ENCODE results near the gene CTDSPL.

The CTDSPL gene

GRCh38 chr3:37918627-37919026, 56.9 kb downstream of the CTDSPL start:
- no peak for DNase-seq

- no peak for DNase-seq
Measured at GRCh38 chr3:37920156-37920699, 58.5 kb downstream of the CTDSPL start.

DNA sequence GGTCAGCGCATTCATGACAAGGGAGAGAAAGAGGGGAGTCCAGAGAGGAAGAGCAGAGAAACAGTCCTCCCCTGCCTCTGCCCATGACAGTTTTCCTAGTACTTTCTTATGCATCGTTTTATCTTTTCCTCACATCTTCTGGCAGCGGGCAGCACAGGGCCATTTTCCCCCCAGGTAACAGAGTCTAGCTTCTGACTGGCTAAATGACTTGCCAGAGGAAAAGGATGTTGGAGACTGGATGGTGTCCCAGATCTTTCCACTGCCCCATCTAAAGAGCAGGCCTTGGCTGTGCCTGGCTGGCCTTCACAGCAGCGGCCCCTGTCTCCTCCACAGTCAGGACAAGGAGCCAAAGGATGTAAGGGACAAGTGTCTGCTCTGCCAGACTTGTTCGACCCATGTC, 59.3 kb downstream of the CTDSPL start:
- no peak for DNase-seq

DNA sequence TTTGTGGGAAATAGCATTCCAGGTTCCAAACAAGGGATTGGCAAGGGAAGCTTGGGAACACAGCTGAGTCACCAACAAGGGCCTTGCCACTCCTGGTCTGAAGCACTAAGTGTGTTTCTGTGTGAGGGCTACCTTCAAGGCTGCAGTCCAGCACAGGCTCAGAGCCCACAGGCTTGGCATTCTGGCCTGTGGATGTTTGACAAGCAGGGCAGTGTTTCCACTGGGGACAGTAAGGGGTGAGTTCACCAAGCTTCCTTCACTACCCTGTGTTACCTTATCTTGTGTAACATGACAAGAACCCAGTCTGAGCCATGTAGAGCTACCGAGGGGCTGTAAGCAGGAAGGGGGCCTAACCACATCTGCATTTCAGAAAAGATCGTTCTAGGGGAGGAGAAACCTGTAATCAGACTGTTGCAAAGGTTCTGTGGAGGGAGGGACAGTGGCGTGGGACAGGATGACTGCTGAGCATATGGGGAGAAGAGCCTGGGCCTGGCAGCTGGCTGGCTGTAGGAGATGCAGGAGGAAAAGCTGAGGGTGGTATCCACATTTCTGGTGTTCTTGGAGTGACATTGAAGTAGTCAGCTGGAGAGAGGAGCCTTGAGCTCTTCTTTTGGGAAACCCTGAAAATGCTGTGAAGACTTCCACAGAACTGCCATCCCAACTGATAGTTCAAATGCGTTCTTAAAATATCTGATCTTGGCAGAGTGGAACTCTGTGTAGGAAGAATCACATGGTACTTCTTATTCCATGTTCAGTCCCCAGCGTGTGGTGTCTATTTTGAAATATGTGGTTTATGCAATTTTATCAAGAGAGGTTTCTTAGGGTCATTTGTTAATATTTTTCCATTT, 61.3 kb downstream of the CTDSPL start:
- no peak for DNase-seq

GRCh38 chr3:37923569-37924040, 61.9 kb downstream of the CTDSPL start:
- DNase-seq = no peak

DNA sequence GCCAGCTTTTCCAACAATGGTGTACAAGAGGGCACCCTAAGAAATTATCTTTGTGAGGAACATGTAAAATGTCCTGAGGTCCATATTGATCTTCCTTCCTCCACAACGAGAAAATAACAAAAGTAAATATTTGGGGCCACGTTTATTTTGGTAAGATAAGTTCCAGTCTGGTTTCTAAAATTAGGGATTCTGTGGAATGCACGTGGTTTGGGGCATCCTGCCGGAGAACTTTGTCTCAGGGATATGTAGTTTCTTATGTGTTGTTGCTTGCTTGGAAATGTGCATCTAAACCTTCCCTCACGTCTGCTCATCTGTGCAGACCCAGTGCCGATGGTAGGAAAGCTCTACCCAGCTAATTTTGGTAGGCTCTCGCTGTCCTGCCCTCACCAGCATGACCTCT, 62.8 kb downstream of the CTDSPL start:
- no peak for DNase-seq

DNA sequence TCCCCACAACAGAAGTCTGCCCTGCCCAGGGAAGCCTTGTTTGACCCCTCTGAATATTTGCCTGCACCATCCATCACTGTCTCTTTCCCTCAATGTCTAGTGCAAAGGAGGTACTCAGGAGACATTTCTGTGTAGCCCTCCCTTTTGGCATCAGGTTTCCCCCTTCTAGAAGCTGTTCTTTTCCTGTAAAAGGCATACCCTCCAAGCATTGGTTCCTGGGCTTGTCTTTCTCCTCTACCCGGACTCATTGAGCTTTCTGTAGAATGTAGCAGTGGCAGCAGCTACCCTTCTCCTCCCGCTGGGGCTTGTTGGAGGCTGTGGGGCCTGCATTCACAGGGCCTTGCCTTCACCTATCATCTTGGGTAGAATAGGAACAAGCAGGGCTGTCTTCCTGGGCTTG, 63.5 kb downstream of the CTDSPL start:
- no peak for DNase-seq

GRCh38 chr3:37926611-37927010, 64.9 kb downstream of the CTDSPL start:
- DNase-seq = no peak

GRCh38 chr3:37930495-37930894, 68.8 kb downstream of the CTDSPL start:
- DNase-seq = no peak

DNA sequence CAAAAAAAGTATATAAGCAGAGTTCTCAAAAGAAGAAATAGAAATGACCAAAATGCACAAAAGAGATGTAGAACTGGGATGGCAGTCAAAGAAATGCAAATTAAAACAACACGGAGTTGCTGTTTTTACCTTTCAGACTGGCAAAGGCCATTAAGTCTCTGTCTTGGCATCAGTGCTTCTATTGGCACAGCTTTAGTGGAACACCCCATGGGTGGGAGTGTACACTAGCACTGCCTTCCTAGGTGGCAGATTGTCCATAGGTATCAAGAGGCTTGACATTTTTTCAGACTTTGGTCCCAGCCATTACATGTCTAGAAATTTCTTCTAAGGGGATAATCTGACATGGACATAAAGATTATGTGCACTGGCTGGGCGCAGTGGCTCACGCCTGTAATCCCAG, 70.8 kb downstream of the CTDSPL start:
- DNase-seq = no peak

DNA sequence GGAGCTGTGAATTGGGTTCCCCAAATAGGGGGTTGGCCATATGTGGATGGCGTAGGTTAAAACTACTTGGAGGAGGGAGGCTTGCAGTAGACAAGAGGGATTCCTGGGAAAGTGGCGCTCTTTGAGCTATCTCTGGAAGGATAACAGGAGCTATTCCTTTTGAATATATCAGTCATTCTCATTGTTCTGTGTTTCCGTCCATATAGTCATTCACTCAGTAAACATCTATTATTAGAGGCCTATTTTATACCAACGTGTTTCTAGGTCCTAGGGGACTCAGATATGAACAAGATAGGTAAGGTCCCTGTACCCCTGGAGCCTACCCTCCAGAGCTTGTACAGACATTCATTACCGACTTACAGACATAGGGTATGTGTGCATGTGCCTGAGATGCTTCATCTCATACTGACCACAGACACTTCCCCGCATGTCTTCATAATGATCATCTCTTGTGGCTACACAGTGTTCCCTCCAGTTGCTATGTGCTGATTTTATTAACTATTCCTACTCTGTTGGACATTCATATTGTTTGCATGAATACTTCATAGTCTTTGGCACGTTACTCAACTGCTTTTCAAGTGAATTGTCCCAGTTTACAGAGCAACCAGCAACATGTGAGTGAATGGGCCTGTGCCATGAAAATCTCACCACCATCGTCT, 73.1 kb downstream of the CTDSPL start:
- no peak for DNase-seq

GRCh38 chr3:37935290-37935668, 73.6 kb downstream of the CTDSPL start:
- no peak for DNase-seq

- DNase-seq = peak; percentile 96
Measured at GRCh38 chr3:37935756-37936666, 74.3 kb downstream of the CTDSPL start.

- no peak for DNase-seq
Measured at GRCh38 chr3:37937156-37937555, 75.5 kb downstream of the CTDSPL start.

DNA sequence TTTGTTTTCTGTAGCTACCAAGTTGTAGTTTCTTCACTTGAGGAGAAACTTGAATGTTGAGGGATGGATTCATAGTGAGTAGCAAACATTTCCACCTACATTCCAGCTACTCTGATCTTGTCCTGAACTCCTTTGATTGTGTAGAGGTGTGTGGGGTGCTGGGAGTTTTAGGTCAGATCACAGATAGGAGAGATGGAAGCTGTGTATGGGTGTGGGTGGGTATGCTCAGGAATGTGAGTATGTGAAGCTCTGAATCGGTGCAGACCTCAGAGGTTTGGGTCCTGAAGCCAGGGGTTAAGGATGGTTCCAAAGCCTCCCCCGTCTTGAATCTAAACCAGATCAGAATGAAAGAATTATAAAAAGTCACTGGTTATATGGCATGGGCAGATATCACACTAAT, 76.3 kb downstream of the CTDSPL start:
- peak; percentile 20 for DNase-seq

GRCh38 chr3:37940242-37940908, 78.7 kb downstream of the CTDSPL start:
- DNase-seq = no peak

- no peak for DNase-seq
Measured at GRCh38 chr3:37941608-37942508, 80.2 kb downstream of the CTDSPL start.

DNA sequence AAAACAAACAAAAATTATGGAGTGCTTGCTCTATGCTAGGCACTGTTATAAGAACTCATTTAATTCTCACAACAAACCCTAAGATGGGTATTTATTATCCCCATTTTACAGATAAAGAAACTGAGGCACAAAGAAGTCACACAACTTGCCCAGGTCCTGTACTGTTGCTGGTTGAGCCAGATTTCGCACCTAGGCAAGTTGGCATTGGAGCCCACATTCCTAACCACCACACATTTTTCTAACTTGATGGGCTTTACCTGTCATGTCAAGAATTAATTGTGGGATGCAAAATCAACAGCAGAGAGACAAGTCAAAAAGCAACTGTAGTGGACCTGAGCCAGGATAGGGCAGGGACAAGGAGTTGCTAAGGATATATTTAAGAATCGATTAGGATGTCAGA, 81.0 kb downstream of the CTDSPL start:
- DNase-seq = no peak

- DNase-seq = no peak
Measured at GRCh38 chr3:37943126-37943525, 81.4 kb downstream of the CTDSPL start.

- no peak for DNase-seq
Measured at GRCh38 chr3:37943631-37944314, 82.1 kb downstream of the CTDSPL start.

- DNase-seq = no peak
Measured at GRCh38 chr3:37944391-37944842, 82.7 kb downstream of the CTDSPL start.
